NCI-H2196 (cell line): ENCODE results near the gene ADAP1.
"Not testable (repeated sequence)": the region's sequence is repeated elsewhere in the genome, so short reads cannot be mapped to it uniquely, and the experiment has no call there.

Experiments
- DNase-seq: peaks from one replicate; lab custom pipeline; 2025; ENCODE audit not compliant: unreplicated experiment; lab: John Stamatoyannopoulos, UW

Gene ADAP1

GRCh38 chr7:940599-941408 lies 13.7 kb downstream of the ADAP1 start:
- no peak for DNase-seq

GRCh38 chr7:939843-940242 lies 14.6 kb downstream of the ADAP1 start:
- DNase-seq: no peak

GRCh38 chr7:938546-939185 lies 15.8 kb downstream of the ADAP1 start:
- DNase-seq: no peak

GRCh38 chr7:937856-938484 lies 16.5 kb downstream of the ADAP1 start:
- DNase-seq: no peak

GRCh38 chr7:936386-937054 lies 18.0 kb downstream of the ADAP1 start:
- no peak for DNase-seq

GRCh38 chr7:935874-936385 lies 18.6 kb downstream of the ADAP1 start:
- DNase-seq: no peak

GRCh38 chr7:935164-935873 lies 19.2 kb downstream of the ADAP1 start:
- DNase-seq: no peak

- no peak for DNase-seq
Measured at GRCh38 chr7:934469-935163, 19.9 kb downstream of the ADAP1 start.

GRCh38 chr7:932651-932975 lies 21.9 kb downstream of the ADAP1 start:
- DNase-seq: no peak

- DNase-seq: no peak
Measured at GRCh38 chr7:931871-932650, 22.4 kb downstream of the ADAP1 start.

GRCh38 chr7:930975-931758 lies 23.3 kb downstream of the ADAP1 start:
- no peak for DNase-seq

- DNase-seq: no peak
Measured at GRCh38 chr7:929311-929711, 25.2 kb downstream of the ADAP1 start.

- DNase-seq: no peak
Measured at GRCh38 chr7:927031-927671, 27.3 kb downstream of the ADAP1 start.

- DNase-seq: no peak
Measured at GRCh38 chr7:926061-927030, 28.1 kb downstream of the ADAP1 start.

- no peak for DNase-seq
Measured at GRCh38 chr7:925601-926000, 28.9 kb downstream of the ADAP1 start.

- no peak for DNase-seq
Measured at GRCh38 chr7:924541-925231, 29.8 kb downstream of the ADAP1 start.

- DNase-seq: not testable (repeated sequence)
Measured at GRCh38 chr7:924042-924441, 30.4 kb downstream of the ADAP1 start.
